ENCODE results near the gene SLC27A3. TPM values are rescaled to one million over a fixed set of nuclear protein-coding genes. Genes with fewer than 3 reads are reported as not detected.

SLC27A3 gene
- total RNA-seq: 9.8 TPM
- long read RNA-seq, transcript SLC27A3-201 (10 exons, 3,351 nt): major isoform, 16 of 23 reads
- long read RNA-seq, partial matches to known transcripts: 0 of 23 reads
- long read RNA-seq, other reads (novel, unspliced or antisense): 7 of 23 reads

GRCh38 chr1:153774780-153775457 lies at the start of gene SLC27A3:
Gene SLC27A3 (plus strand): TSS chr1:153775407. CDS start chr1:153775498, 91 bp downstream.
- ATAC-seq (peak; percentile 87), DNase-seq (peak; percentile 89)
- intact Hi-C loops (cut with micrococcal nuclease): loop anchor here (5.0 kb wide), 1 partner anchor 98 kb away; the partner anchor contains the start of gene NPR1

- intact Hi-C loops (cut with micrococcal nuclease): no loop called here
- peak; percentile 99 for DNase-seq
- peak; percentile 100 for ATAC-seq
These were observed 47.5 kb upstream of the SLC27A3 start, which contains the start of gene INTS3 for GRCh38 chr1:153727463-153728304. Gene INTS3 (plus strand): TSS chr1:153728050. CDS start chr1:153728635, 585 bp downstream.

GRCh38 chr1:153728305-153729066 lies 46.7 kb upstream of the SLC27A3 start:
- intact Hi-C loops (cut with micrococcal nuclease): no loop called here
- DNase-seq: peak; percentile 58
- ATAC-seq: peak; percentile 20

- ATAC-seq: no peak
- no peak for DNase-seq
- intact Hi-C loops (cut with micrococcal nuclease): no loop called here
These were observed 44.7 kb upstream of the SLC27A3 start for GRCh38 chr1:153730468-153730988.

GRCh38 chr1:153733970-153734369 lies 41.2 kb upstream of the SLC27A3 start:
- intact Hi-C loops (cut with micrococcal nuclease): no loop called here
- peak; percentile 55 for ATAC-seq
- DNase-seq: no peak

GRCh38 chr1:153734396-153735089 lies 40.7 kb upstream of the SLC27A3 start:
- intact Hi-C loops (cut with micrococcal nuclease): no loop called here
- no peak for DNase-seq
- ATAC-seq: peak; percentile 23

- no peak for ATAC-seq
These were observed 40.2 kb upstream of the SLC27A3 start for GRCh38 chr1:153735090-153735420.

GRCh38 chr1:153741986-153742385 lies 33.2 kb upstream of the SLC27A3 start:
- ATAC-seq: no peak
- intact Hi-C loops (cut with micrococcal nuclease): no loop called here
- no peak for DNase-seq

More at GRCh38 chr1:153735090-153735420, 40.2 kb upstream of the SLC27A3 start:
- intact Hi-C loops (cut with micrococcal nuclease): no loop called here
- DNase-seq: no peak

- peak; percentile 24 for ATAC-seq
These were observed 32.6 kb upstream of the SLC27A3 start for GRCh38 chr1:153742411-153743142.

GRCh38 chr1:153745417-153745816 lies 29.8 kb upstream of the SLC27A3 start:
- intact Hi-C loops (cut with micrococcal nuclease): no loop called here
- no peak for ATAC-seq
- DNase-seq: no peak

More at GRCh38 chr1:153742411-153743142, 32.6 kb upstream of the SLC27A3 start:
- intact Hi-C loops (cut with micrococcal nuclease): no loop called here
- no peak for DNase-seq

GRCh38 chr1:153746174-153746573 lies 29.0 kb upstream of the SLC27A3 start:
- intact Hi-C loops (cut with micrococcal nuclease): no loop called here
- DNase-seq (no peak), ATAC-seq (no peak)

- intact Hi-C loops (cut with micrococcal nuclease): no loop called here
These were observed 26.3 kb upstream of the SLC27A3 start for GRCh38 chr1:153748903-153749302.

GRCh38 chr1:153749408-153750005 lies 25.7 kb upstream of the SLC27A3 start:
- intact Hi-C loops (cut with micrococcal nuclease): no loop called here
- ATAC-seq: peak; percentile 93

More at GRCh38 chr1:153748903-153749302, 26.3 kb upstream of the SLC27A3 start:
- DNase-seq (no peak), ATAC-seq (no peak)

GRCh38 chr1:153750026-153750995 lies 24.9 kb upstream of the SLC27A3 start:
- intact Hi-C loops (cut with micrococcal nuclease): no loop called here
- DNase-seq: no peak
- peak; percentile 75 for ATAC-seq

More at GRCh38 chr1:153749408-153750005, 25.7 kb upstream of the SLC27A3 start:
- peak; percentile 90 for DNase-seq

GRCh38 chr1:153752072-153752471 lies 23.1 kb upstream of the SLC27A3 start:
- intact Hi-C loops (cut with micrococcal nuclease): no loop called here
- no peak for DNase-seq
- ATAC-seq: no peak

GRCh38 chr1:153752571-153753195 lies 22.5 kb upstream of the SLC27A3 start:
- intact Hi-C loops (cut with micrococcal nuclease): no loop called here
- ATAC-seq: no peak
- DNase-seq: no peak
